GM19025 (cell line): ENCODE data around the gene RMI1.
"Not testable (repeated sequence)": the region's sequence is repeated elsewhere in the genome, so short reads cannot be mapped to it uniquely, and the experiment has no call there.

Source experiments
- ATAC-seq: cut with Tn5 transposase; IDR thresholded peaks from one replicate; pipeline ENCODE4 v1.9.1; 2021; ENCODE audit warnings: mild to moderate bottlenecking, low read depth, moderate library complexity; ENCODE audit not compliant: unreplicated experiment

Gene RMI1

GRCh38 chr9:84000186-84000585 is 19.6 kb downstream of the RMI1 start:
- ATAC-seq = no peak

GRCh38 chr9:84001621-84002020 is 21.0 kb downstream of the RMI1 start:
- no peak for ATAC-seq

- ATAC-seq = no peak
These were observed 21.7 kb downstream of the RMI1 start for GRCh38 chr9:84002344-84002743.

- no peak for ATAC-seq
These were observed 22.6 kb downstream of the RMI1 start for GRCh38 chr9:84003246-84003645.

- ATAC-seq = no peak
These were observed 27.1 kb downstream of the RMI1 start for GRCh38 chr9:84007662-84008061.

- ATAC-seq = no peak
These were observed 43.5 kb downstream of the RMI1 start for GRCh38 chr9:84024041-84024575.

- no peak for ATAC-seq
These were observed 46.6 kb downstream of the RMI1 start for GRCh38 chr9:84027201-84027600.

- ATAC-seq = no peak
These were observed 50.9 kb downstream of the RMI1 start for GRCh38 chr9:84031534-84031933.

- not testable (repeated sequence) for ATAC-seq
These were observed 61.3 kb downstream of the RMI1 start for GRCh38 chr9:84041857-84042256.

- no peak for ATAC-seq
These were observed 65.0 kb downstream of the RMI1 start for GRCh38 chr9:84045481-84046097.
